ENCODE data around the gene ELF1.

The ELF1 gene

DNA sequence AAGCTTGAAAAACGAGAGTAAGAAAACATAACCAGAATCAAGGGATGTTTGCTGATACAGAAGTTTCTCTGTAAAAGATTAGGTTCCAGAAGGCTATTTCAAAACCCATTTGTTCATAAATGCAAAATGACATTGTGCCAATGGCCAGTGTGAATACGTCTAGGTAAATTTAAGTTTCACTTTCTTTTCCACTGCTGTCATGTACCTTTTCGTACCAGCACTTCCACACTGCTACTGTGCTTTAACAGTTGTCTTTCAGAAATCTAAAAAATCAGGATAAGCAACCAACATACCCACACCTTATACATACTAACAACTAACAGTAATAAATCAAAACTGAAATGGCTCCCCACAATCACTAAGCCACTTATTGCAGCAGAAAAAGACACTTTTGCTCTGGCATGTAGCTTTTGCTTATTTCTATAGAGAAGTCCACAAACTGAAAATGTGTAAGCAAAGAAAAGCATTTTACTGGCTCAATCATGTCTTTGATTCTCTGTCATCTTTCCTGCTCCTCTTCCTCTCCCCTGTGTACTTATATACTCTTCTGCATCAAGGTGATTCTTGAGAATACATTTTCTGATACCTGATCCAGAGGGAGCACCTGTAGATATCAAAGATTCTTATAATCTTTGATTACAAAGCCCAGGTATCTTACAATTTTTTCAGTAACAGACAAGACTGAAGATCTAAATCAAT, 34.3 kb downstream of the ELF1 start:
- H3K4me1 ChIP-seq: peaks cover 8% of the 10 kb centered on the region
- TF ChIP-seq, protein P1, sequence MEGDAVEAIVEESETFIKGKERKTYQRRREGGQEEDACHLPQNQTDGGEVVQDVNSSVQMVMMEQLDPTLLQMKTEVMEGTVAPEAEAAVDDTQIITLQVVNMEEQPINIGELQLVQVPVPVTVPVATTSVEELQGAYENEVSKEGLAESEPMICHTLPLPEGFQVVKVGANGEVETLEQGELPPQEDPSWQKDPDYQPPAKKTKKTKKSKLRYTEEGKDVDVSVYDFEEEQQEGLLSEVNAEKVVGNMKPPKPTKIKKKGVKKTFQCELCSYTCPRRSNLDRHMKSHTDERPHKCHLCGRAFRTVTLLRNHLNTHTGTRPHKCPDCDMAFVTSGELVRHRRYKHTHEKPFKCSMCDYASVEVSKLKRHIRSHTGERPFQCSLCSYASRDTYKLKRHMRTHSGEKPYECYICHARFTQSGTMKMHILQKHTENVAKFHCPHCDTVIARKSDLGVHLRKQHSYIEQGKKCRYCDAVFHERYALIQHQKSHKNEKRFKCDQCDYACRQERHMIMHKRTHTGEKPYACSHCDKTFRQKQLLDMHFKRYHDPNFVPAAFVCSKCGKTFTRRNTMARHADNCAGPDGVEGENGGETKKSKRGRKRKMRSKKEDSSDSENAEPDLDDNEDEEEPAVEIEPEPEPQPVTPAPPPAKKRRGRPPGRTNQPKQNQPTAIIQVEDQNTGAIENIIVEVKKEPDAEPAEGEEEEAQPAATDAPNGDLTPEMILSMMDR (IDR thresholded peaks at IDR 0.05): no peak
- no peak overlapping the region for H3K9ac ChIP-seq
- peak overlapping the region; percentile 60 for H3K4me2 ChIP-seq (ENCODE audit: low read length)
- no peak overlapping the region for H2AFZ ChIP-seq
- H3K27me3 ChIP-seq (ENCODE audit: control insufficient read depth, insufficient read depth, low read length): no peaks in the 10 kb centered on the region
- H3K27ac ChIP-seq: peak overlapping the region; percentile 80
- no peaks in the 10 kb centered on the region for H3K36me3 ChIP-seq (ENCODE audit: control insufficient read depth, insufficient read depth, low read length)
- H3K79me2 ChIP-seq: peaks cover 5% of the 10 kb centered on the region
- no peaks in the 10 kb centered on the region for H3K9me3 ChIP-seq (ENCODE audit: control insufficient read depth, low read length)
- peak overlapping the region; percentile 23 for H3K4me3 ChIP-seq (ENCODE audit: low read depth, low read length)

GRCh38 chr13:40983725-40984667, 35.1 kb downstream of the ELF1 start:
- Histone ChIP-seq H3K4me2 (ENCODE audit: low read length) (peak overlapping the region; percentile 60), H3K9ac (no peak overlapping the region), H2AFZ (no peak overlapping the region), H3K27me3 (ENCODE audit: control insufficient read depth, insufficient read depth, low read length) (no peaks in the 10 kb centered on the region), H3K4me3 (ENCODE audit: low read depth, low read length) (peak overlapping the region; percentile 23), H3K4me1 (peaks cover 8% of the 10 kb centered on the region), H3K27ac (peak overlapping the region; percentile 80), H3K9me3 (ENCODE audit: control insufficient read depth, low read length) (no peaks in the 10 kb centered on the region), H3K36me3 (ENCODE audit: control insufficient read depth, insufficient read depth, low read length) (no peaks in the 10 kb centered on the region), H3K79me2 (peaks cover 3% of the 10 kb centered on the region)
- TF ChIP-seq, protein P1 (IDR thresholded peaks at IDR 0.05): no peak

GRCh38 chr13:40983259-40983658, 35.9 kb downstream of the ELF1 start:
- Histone ChIP-seq H3K4me2 (ENCODE audit: low read length) (peak overlapping the region; percentile 57), H3K36me3 (ENCODE audit: control insufficient read depth, insufficient read depth, low read length) (no peaks in the 10 kb centered on the region), H3K27ac (peak overlapping the region; percentile 80), H2AFZ (no peak overlapping the region), H3K9me3 (ENCODE audit: control insufficient read depth, low read length) (no peaks in the 10 kb centered on the region), H3K27me3 (ENCODE audit: control insufficient read depth, insufficient read depth, low read length) (no peaks in the 10 kb centered on the region), H3K4me1 (peaks cover 8% of the 10 kb centered on the region), H3K4me3 (ENCODE audit: low read depth, low read length) (peak overlapping the region; percentile 20), H3K9ac (no peak overlapping the region), H3K79me2 (no peaks in the 10 kb centered on the region)
- TF ChIP-seq, protein P1 (IDR thresholded peaks at IDR 0.05): no peak

- peak overlapping the region; percentile 20 for H3K4me3 ChIP-seq (ENCODE audit: low read depth, low read length)
- peak overlapping the region; percentile 80 for H3K27ac ChIP-seq
- H2AFZ ChIP-seq: no peak overlapping the region
- TF ChIP-seq, protein P1 (IDR thresholded peaks at IDR 0.05): no peak
- no peaks in the 10 kb centered on the region for H3K36me3 ChIP-seq (ENCODE audit: control insufficient read depth, insufficient read depth, low read length)
- H3K4me1 ChIP-seq: peaks cover 8% of the 10 kb centered on the region
- H3K27me3 ChIP-seq (ENCODE audit: control insufficient read depth, insufficient read depth, low read length): no peaks in the 10 kb centered on the region
- H3K9ac ChIP-seq: no peak overlapping the region
- H3K4me2 ChIP-seq (ENCODE audit: low read length): peak overlapping the region; percentile 57
- no peaks in the 10 kb centered on the region for H3K9me3 ChIP-seq (ENCODE audit: control insufficient read depth, low read length)
- H3K79me2 ChIP-seq: peaks cover 2% of the 10 kb centered on the region
These were observed 36.3 kb downstream of the ELF1 start for GRCh38 chr13:40982772-40983171.

Measured in parathyroid adenoma (tissue), 2 donors.